PC-9 (cell line): ENCODE measurements around the gene RGR. TPM values are rescaled to one million over a fixed set of nuclear protein-coding genes. Genes with fewer than 3 reads are reported as not detected.
"Not testable (repeated sequence)": the region's sequence is repeated elsewhere in the genome, so short reads cannot be mapped to it uniquely, and the experiment has no call there.

Experiments used
- BruUV-seq: library from RNA; stranded (reverse); fragments of 400-500 nt; replicated peaks from 2 replicates; lab custom pipeline; 2021; lab: Mats Ljungman, UMichigan
- CTCF ChIA-PET: fragments of 300-600 bp; sonication (Branson Sonifier 250); formaldehyde crosslinking; loops from one replicate; lab custom pipeline; 2022; ENCODE audit warnings: antibody characterized with exemption; lab: Charles Lee
- POLR2A ChIA-PET: fragments of 300-600 bp; sonication (Branson Sonifier 250); formaldehyde crosslinking; loops from one replicate; lab custom pipeline; 2022; ENCODE audit warnings: antibody characterized with exemption; ENCODE audit not compliant: unreplicated experiment; lab: Charles Lee
- DNase-seq, 2 experiments: peaks; one replicate each; pipeline versions ENCODE4 v3.0.0 to v3.0.0-alpha.2; 2015 to 2022; ENCODE audit warnings: mixed read lengths in 1 of 2
- H2AFZ ChIP-seq: fragments of 200-600 bp; sonication (generic); 2 replicates; pipeline ENCODE4 v1.8.1; 2017; ENCODE audit warnings: antibody characterized with exemption
- H3F3A ChIP-seq: fragments of 200-600 bp; sonication (generic); 2 replicates; pipeline ENCODE4 v1.8.1; 2017; ENCODE audit warnings: antibody characterized with exemption, mild to moderate bottlenecking, low read depth; ENCODE audit not compliant: insufficient read depth
- H3K27ac ChIP-seq: fragments of 200-600 bp; sonication (generic); 2 replicates; pipeline ENCODE4 v1.6.1; 2016; ENCODE audit warnings: mixed run types
- H3K27me3 ChIP-seq: fragments of 200-600 bp; sonication (generic); 2 replicates; pipeline ENCODE4 v1.6.1; 2016; ENCODE audit warnings: low read depth, mixed run types; ENCODE audit not compliant: insufficient read depth
- H3K36me3 ChIP-seq: fragments of 200-600 bp; sonication (generic); 2 replicates; pipeline ENCODE4 v1.6.1; 2016; ENCODE audit warnings: low read depth, mixed run types
- H3K4me1 ChIP-seq: fragments of 200-600 bp; sonication (generic); replicated peaks from 2 replicates; pipeline ENCODE4 v1.6.1; 2016; ENCODE audit warnings: mixed run types; ENCODE audit not compliant: insufficient read depth
- H3K4me2 ChIP-seq: fragments of 200-600 bp; sonication (generic); 2 replicates; pipeline ENCODE4 v1.6.1; 2017; ENCODE audit warnings: mixed run types
- H3K4me3 ChIP-seq: fragments of 200-600 bp; sonication (generic); 2 replicates; pipeline ENCODE4 v1.6.1; 2016; ENCODE audit warnings: mixed run types
- H3K79me2 ChIP-seq: fragments of 200-600 bp; sonication (generic); 2 replicates; pipeline ENCODE4 v1.6.1; 2017; ENCODE audit warnings: low read depth, mixed run types
- H3K9me2 ChIP-seq: fragments of 200-600 bp; sonication (generic); 2 replicates; pipeline ENCODE4 v1.8.1; 2017; ENCODE audit warnings: mild to moderate bottlenecking; ENCODE audit not compliant: insufficient read depth
- H3K9me3 ChIP-seq: fragments of 200-600 bp; sonication (generic); 2 replicates; pipeline ENCODE4 v1.8.1; 2016; ENCODE audit warnings: low read depth; ENCODE audit not compliant: insufficient read depth
- H4K20me1 ChIP-seq: fragments of 200-600 bp; sonication (generic); 2 replicates; pipeline ENCODE4 v1.8.1; 2017; ENCODE audit not compliant: insufficient read depth
- EZH2 ChIP-seq: fragments of 200-600 bp; sonication (generic); IDR thresholded peaks from 2 replicates; pipeline ENCODE4 v1.8.0; 2017; ENCODE audit warnings: antibody characterized with exemption, low read depth
- intact Hi-C: fragments of 100-400 bp; cut with micrococcal nuclease; formaldehyde crosslinking; loops from one replicate; pipeline ENCODE4 v1.10.0; 2022; ENCODE audit not compliant: unreplicated experiment
- total RNA-seq: library from RNA; stranded (reverse); gene quantifications from 2 replicates; pipeline ENCODE4 v1.2.3, GENCODE V29; 2021
- TF ChIP-seq, protein P1 (sequence below): fragments of 200-600 bp; sonication (generic); conservative IDR thresholded peaks from 2 replicates; pipeline ENCODE4 v1.6.1; 2017; ENCODE audit warnings: mixed run types, antibody characterized with exemption, mild to moderate bottlenecking, moderate library complexity

RGR gene
- total RNA-seq, 1 experiment from 2014 or later, result not detected

DNA sequence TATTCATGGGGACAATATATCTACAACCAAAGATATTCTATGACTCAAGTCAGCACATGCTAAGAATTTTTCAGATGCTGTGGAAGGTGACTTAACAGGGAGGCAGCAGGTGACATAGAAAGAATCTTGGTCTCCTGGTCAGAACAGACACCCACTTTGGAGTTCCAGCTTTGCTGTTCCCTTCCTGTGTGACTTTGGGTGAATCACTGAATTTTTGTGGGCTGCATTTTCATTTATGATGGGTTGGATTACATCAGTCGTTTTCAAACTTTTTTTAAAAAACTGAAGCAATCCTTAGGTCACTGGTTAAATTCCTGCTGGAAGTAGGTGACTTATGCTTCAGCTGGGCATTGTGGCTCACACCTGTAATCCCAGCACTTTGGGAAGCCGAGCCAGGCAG, 24.9 kb downstream of the RGR start:
- TF ChIP-seq, protein P1, sequence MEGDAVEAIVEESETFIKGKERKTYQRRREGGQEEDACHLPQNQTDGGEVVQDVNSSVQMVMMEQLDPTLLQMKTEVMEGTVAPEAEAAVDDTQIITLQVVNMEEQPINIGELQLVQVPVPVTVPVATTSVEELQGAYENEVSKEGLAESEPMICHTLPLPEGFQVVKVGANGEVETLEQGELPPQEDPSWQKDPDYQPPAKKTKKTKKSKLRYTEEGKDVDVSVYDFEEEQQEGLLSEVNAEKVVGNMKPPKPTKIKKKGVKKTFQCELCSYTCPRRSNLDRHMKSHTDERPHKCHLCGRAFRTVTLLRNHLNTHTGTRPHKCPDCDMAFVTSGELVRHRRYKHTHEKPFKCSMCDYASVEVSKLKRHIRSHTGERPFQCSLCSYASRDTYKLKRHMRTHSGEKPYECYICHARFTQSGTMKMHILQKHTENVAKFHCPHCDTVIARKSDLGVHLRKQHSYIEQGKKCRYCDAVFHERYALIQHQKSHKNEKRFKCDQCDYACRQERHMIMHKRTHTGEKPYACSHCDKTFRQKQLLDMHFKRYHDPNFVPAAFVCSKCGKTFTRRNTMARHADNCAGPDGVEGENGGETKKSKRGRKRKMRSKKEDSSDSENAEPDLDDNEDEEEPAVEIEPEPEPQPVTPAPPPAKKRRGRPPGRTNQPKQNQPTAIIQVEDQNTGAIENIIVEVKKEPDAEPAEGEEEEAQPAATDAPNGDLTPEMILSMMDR, result no peak
- no peak for TF ChIP-seq EZH2
- H3K79me2 ChIP-seq, result no peaks in the 10 kb centered on the region
- H3K27me3 ChIP-seq, result no peaks in the 10 kb centered on the region
- no peak overlapping the region for H2AFZ ChIP-seq
- intact Hi-C loops, result loop anchor here (1.0 kb wide), 2 partner anchors 67 to 225 kb away; no protein-coding TSS in a partner anchor
- ChIA-PET POLR2A (no interaction called here), CTCF (no interaction called here)
- no peak overlapping the region for H3K4me3 ChIP-seq
- peak overlapping the region; percentile 11; the same call in 1 of the 2 replicates for H3K4me2 ChIP-seq
- no peaks in the 10 kb centered on the region for H3K36me3 ChIP-seq
- no peaks in the 10 kb centered on the region for H4K20me1 ChIP-seq
- no peaks in the 10 kb centered on the region for H3K9me3 ChIP-seq
- H3K27ac ChIP-seq, result peak overlapping the region; percentile 64
- no peaks in the 10 kb centered on the region for H3K9me2 ChIP-seq
- DNase-seq, result peak; percentile 36 to 80
- peaks cover 19% of the 10 kb centered on the region for H3F3A ChIP-seq
- H3K4me1 ChIP-seq, result peaks cover 20% of the 10 kb centered on the region
- no TSS peak for BruUV-seq

DNA sequence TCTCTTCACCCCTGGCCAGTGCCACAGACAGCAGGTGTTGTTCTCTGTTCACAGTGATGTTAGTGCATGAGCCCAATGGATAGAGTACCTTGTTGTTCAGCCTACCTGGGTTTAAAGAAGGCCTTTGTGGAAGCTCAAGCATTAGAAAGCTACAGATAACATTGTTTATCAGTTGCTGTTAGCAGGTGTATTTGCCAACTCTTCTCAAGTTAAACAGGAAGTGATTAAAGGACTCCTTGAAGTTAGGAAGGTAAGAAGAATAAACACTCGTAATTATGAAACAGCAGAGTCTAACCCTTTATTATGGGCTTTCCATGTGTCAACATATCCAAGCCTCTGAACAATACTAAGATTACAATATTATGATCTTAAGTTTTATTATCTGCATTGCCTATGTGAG, 25.9 kb downstream of the RGR start:
- BruUV-seq, result no TSS peak
- CTCF ChIA-PET, result no interaction called here

DNA sequence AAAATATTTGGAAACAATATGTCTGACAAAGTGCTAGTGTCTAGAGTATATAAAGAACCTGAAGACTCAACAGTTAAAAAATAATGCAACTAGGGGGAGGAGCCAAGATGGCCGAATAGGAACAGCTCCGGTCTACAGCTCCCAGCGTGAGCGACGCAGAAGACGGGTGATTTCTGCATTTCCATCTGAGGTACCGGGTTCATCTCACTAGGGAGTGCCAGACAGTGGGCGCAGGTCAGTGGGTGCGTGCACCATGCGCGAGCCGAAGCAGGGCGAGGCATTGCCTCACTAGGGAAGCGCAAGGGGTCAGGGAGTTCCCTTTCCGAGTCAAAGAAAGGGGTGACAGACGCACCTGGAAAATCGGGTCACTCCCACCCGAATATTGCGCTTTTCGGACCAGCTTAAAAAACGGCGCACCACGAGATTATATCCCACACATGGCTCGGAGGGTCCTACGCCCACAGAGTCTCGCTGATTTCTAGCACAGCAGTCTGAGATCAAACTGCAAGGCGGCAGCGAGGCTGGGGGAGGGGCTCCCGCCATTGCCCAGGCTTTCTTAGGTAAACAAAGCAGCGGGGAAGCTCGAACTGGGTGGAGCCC, 35.1 kb downstream of the RGR start:
- peak overlapping the region; percentile 43 for H3K4me2 ChIP-seq

More for the DNA sequence above, 25.9 kb downstream of the RGR start:
- no peak for DNase-seq
- no peak for TF ChIP-seq EZH2
- TF ChIP-seq, protein P1, result no peak
- peak overlapping the region; percentile 64; the same call in 1 of the 2 replicates for H3K27ac ChIP-seq
- H3K4me2 ChIP-seq, result no peak overlapping the region
- no peaks in the 10 kb centered on the region for H3K9me2 ChIP-seq
- POLR2A ChIA-PET, result no interaction called here
- no peak overlapping the region for H2AFZ ChIP-seq
- H3K9me3 ChIP-seq, result no peaks in the 10 kb centered on the region
- H4K20me1 ChIP-seq, result no peaks in the 10 kb centered on the region
- peaks cover 20% of the 10 kb centered on the region for H3K4me1 ChIP-seq
- no peak overlapping the region for H3K4me3 ChIP-seq
- H3K36me3 ChIP-seq, result no peaks in the 10 kb centered on the region
- intact Hi-C loops, result loop anchor here (1.0 kb wide), 2 partner anchors 66 to 224 kb away; no protein-coding TSS in a partner anchor
- H3F3A ChIP-seq, result peaks cover 19% of the 10 kb centered on the region
- H3K79me2 ChIP-seq, result no peaks in the 10 kb centered on the region
- no peaks in the 10 kb centered on the region for H3K27me3 ChIP-seq

More for the DNA sequence above, 35.1 kb downstream of the RGR start:
- intact Hi-C loops, H3K27me3 ChIP-seq, H3F3A ChIP-seq, H3K27ac ChIP-seq, POLR2A ChIA-PET, H4K20me1 ChIP-seq, H3K36me3 ChIP-seq, CTCF ChIA-PET, DNase-seq, BruUV-seq, H3K9me2 ChIP-seq, H3K79me2 ChIP-seq, H3K9me3 ChIP-seq, H3K4me1 ChIP-seq: not testable (repeated sequence)
- peak overlapping the region; percentile 47; the same call in 1 of the 2 replicates for H3K4me3 ChIP-seq
- peak overlapping the region; percentile 71 for H2AFZ ChIP-seq
